CD4-positive, alpha-beta T cell treated with Interleukin-10 for 1 hour (primary cell): ENCODE measurements around the gene NT5C.

Source experiments
- DNase-seq: peaks from one replicate; pipeline ENCODE4 v3.0.0-alpha.2; 2020

NT5C gene

DNA sequence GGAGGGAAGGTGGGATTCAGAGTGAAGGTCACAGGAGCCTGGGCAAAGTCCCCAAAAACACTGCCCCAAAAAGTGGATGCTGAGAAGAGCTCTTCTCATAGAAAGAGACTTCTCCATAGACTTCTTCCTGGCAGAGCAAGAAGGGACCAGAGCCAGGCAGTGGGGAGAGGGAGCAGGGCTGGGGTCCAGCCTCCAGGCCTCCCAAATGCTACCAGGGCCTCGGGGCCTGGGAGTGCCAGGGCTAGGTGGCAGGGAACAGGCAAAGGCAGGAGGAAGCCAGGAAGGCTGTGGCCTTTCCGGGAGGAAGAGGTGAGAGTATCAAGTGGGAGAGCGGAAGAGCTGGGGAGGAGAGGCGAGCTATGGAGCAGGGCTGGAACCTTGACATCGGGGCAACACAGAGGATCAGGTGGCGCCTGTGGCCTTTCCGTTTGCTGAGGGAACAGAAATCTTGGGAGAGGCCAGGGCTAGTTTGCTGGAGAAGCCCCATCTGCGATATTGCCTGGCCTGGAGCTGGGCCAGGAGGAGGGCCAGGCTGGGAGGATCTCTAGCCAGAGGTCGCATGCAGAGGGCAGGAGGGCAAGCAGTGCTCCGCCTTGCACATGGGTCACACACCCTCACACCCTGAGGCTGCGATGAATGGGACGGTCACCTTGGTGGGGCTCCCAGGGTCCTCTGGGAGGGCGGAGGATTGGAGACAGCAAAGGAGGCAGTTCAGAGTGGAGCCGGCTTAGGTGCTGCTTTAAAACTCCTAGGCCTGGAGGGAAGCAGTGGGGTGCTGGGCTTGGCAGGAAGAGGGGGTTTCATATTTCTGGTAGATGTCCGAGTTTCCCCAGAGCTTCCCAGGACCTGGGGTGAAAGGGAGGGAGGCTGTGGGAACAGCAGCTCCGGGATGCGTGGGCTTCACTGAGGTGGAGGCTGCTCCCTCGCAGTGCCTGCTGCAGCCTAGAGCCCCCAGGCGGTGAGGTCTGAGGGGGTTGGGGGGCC, 40.4 kb downstream of the NT5C start:
- DNase-seq, result no peak

GRCh38 chr17:75088465-75089417, 42.8 kb downstream of the NT5C start:
- no peak for DNase-seq

- peak; percentile 49 for DNase-seq
Observed at GRCh38 chr17:75087558-75088453, 43.7 kb downstream of the NT5C start, which contains the start of gene SLC16A5. Gene SLC16A5, plus strand, starts transcription at chr17:75087954. Its CDS starts 5,683 bp downstream, at chr17:75093637.

DNA sequence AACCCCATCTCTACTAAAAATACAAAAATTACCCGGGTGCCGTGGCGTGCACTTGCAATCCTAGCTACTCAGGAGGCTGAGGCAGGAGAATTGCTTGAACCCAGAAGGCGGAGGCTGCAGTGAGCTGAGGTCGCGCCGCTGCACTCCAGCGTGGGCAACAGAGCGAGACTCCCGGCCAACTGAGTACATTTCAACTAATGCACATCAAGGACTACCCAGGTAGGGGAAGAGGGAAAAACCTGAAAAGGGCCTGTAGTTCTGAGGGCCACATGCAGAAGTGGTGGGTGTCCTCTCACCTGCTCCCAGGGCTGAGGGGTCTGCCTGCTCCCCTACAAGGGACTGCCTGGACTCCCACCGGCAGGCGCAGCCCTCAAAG, 44.4 kb downstream of the NT5C start:
- no peak for DNase-seq

GRCh38 chr17:75086496-75087181, 44.9 kb downstream of the NT5C start:
- DNase-seq, result no peak

GRCh38 chr17:75084039-75084660, 47.4 kb downstream of the NT5C start:
- DNase-seq, result no peak

DNA sequence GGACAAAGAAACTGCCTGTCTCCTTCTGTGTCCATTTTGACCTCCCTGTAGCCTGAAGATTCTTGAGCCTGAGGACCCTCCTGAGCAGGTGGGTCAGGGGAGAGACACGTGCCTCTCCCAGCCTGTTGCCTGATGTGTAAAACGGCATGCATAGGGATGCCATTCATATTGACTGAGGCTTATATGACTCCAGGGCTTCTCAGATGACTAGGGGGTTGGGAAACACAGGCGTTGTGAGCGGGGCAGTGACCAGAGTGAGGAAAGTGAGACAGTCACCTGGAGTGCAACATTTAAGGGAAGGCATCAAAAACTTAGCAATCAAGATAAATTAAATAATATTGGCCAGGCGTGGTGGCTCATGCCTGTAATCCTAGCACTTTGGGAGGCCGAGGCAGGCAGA, 48.9 kb downstream of the NT5C start:
- no peak for DNase-seq

- no peak for DNase-seq
Observed at GRCh38 chr17:75081611-75082540, 49.7 kb downstream of the NT5C start.
